Activated naive CD4-positive, alpha-beta T cell treated with anti-CD3 and anti-CD28 coated beads, Interleukin-2, amount 10 ng/mL, durations not matched to agents 7 days and 5 days (primary cell): ENCODE measurements around the gene FLYWCH2.

Experiments used
- CTCF ChIA-PET: fragments of 350-600 bp; sonication (Branson Sonifier 250); formaldehyde crosslinking; loops from one replicate; lab custom pipeline; 2021; ENCODE audit warnings: antibody characterized with exemption; lab: Charles Lee
- DNase-seq: peaks from one replicate; pipeline ENCODE4 v3.0.0-alpha.2; 2020
- H3K27ac Mint-ChIP-seq: one replicate; pipeline ENCODE4 v1.8.0; 2021; ENCODE audit warnings: mild to moderate bottlenecking, moderate library complexity, mixed read lengths
- H3K27me3 Mint-ChIP-seq: one replicate; pipeline ENCODE4 v1.8.0; 2021; ENCODE audit warnings: mild to moderate bottlenecking, mixed read lengths
- H3K36me3 Mint-ChIP-seq: one replicate; pipeline ENCODE4 v1.8.0; 2021; ENCODE audit warnings: mixed read lengths
- H3K4me1 Mint-ChIP-seq: one replicate; pipeline ENCODE4 v1.8.0; 2021; ENCODE audit warnings: mixed read lengths
- H3K4me3 Mint-ChIP-seq: one replicate; pipeline ENCODE4 v1.8.0; 2021; ENCODE audit warnings: mild to moderate bottlenecking, moderate library complexity, mixed read lengths
- H3K9me3 Mint-ChIP-seq: one replicate; pipeline ENCODE4 v1.8.0; 2021; ENCODE audit warnings: mixed read lengths

Gene FLYWCH2

GRCh38 chr16:2881783-2882649, 999 bp upstream of the FLYWCH2 start:
- peaks cover 7% of the 10 kb centered on the region for H3K9me3 Mint-ChIP-seq
- peaks cover 20% of the 10 kb centered on the region for H3K4me1 Mint-ChIP-seq
- CTCF ChIA-PET: interaction anchor here (1.0 to 2.1 kb wide), 8 partner anchors 8 to 45 kb away, joined by 3 to 12 read pairs (median 4); no protein-coding TSS in a partner anchor
- peak overlapping the region; percentile 84 for H3K4me3 Mint-ChIP-seq
- peak overlapping the region; percentile 94 for H3K27ac Mint-ChIP-seq
- no peaks in the 10 kb centered on the region for H3K36me3 Mint-ChIP-seq
- peak; percentile 67 for DNase-seq
- H3K27me3 Mint-ChIP-seq: peaks cover 5% of the 10 kb centered on the region

- Mint-ChIP-seq H3K27me3 (peaks cover 5% of the 10 kb centered on the region), H3K4me1 (peaks cover 20% of the 10 kb centered on the region), H3K36me3 (no peaks in the 10 kb centered on the region), H3K27ac (peak overlapping the region; percentile 85), H3K9me3 (peaks cover 7% of the 10 kb centered on the region), H3K4me3 (peak overlapping the region; percentile 84)
- CTCF ChIA-PET: interaction anchor here (1.3 to 2.1 kb wide), 5 partner anchors 10 to 87 kb away, joined by 3 to 12 read pairs (median 6); partner anchors contain the start of gene FLYWCH1
- peak; percentile 41 for DNase-seq
These were observed 468 bp downstream of the FLYWCH2 start for GRCh38 chr16:2883458-2883908.

GRCh38 chr16:2884041-2884451, 1.0 kb downstream of the FLYWCH2 start:
- DNase-seq: no peak
- H3K4me1 Mint-ChIP-seq: peaks cover 20% of the 10 kb centered on the region
- no peaks in the 10 kb centered on the region for H3K36me3 Mint-ChIP-seq
- H3K4me3 Mint-ChIP-seq: peak overlapping the region; percentile 84
- peaks cover 7% of the 10 kb centered on the region for H3K9me3 Mint-ChIP-seq
- H3K27me3 Mint-ChIP-seq: peaks cover 5% of the 10 kb centered on the region
- CTCF ChIA-PET: interaction anchor here (1.8 to 2.1 kb wide), 3 partner anchors 11 to 86 kb away, joined by 4 to 12 read pairs (median 6); no protein-coding TSS in a partner anchor
- peak overlapping the region; percentile 85 for H3K27ac Mint-ChIP-seq

GRCh38 chr16:2894231-2894630, 11.2 kb downstream of the FLYWCH2 start:
- no peak overlapping the region for H3K27ac Mint-ChIP-seq
- DNase-seq: no peak
- CTCF ChIA-PET: no interaction called here
- H3K9me3 Mint-ChIP-seq: no peaks in the 10 kb centered on the region
- H3K27me3 Mint-ChIP-seq: no peaks in the 10 kb centered on the region
- no peaks in the 10 kb centered on the region for H3K4me1 Mint-ChIP-seq
- no peaks in the 10 kb centered on the region for H3K36me3 Mint-ChIP-seq
- no peak overlapping the region for H3K4me3 Mint-ChIP-seq

- DNase-seq: no peak
- Mint-ChIP-seq H3K4me1 (no peaks in the 10 kb centered on the region), H3K36me3 (no peaks in the 10 kb centered on the region), H3K27me3 (no peaks in the 10 kb centered on the region), H3K27ac (no peak overlapping the region), H3K4me3 (no peak overlapping the region), H3K9me3 (no peaks in the 10 kb centered on the region)
- CTCF ChIA-PET: no interaction called here
These were observed 12.8 kb downstream of the FLYWCH2 start for GRCh38 chr16:2895813-2896212.

GRCh38 chr16:2896480-2897010, 13.5 kb downstream of the FLYWCH2 start:
- no peaks in the 10 kb centered on the region for H3K36me3 Mint-ChIP-seq
- no peak overlapping the region for H3K27ac Mint-ChIP-seq
- H3K9me3 Mint-ChIP-seq: no peaks in the 10 kb centered on the region
- CTCF ChIA-PET: interaction anchor here (0.7 kb wide), 1 partner anchor 59 kb away, joined by 3 read pairs; no protein-coding TSS in a partner anchor
- H3K27me3 Mint-ChIP-seq: no peaks in the 10 kb centered on the region
- no peaks in the 10 kb centered on the region for H3K4me1 Mint-ChIP-seq
- H3K4me3 Mint-ChIP-seq: no peak overlapping the region
- no peak for DNase-seq

- H3K4me1 Mint-ChIP-seq: no peaks in the 10 kb centered on the region
- no peaks in the 10 kb centered on the region for H3K9me3 Mint-ChIP-seq
- H3K36me3 Mint-ChIP-seq: no peaks in the 10 kb centered on the region
- no peak overlapping the region for H3K4me3 Mint-ChIP-seq
- CTCF ChIA-PET: interaction anchor here (0.6 to 0.7 kb wide), 2 partner anchors 22 to 59 kb away, joined by 3 read pairs; no protein-coding TSS in a partner anchor
- no peaks in the 10 kb centered on the region for H3K27me3 Mint-ChIP-seq
- H3K27ac Mint-ChIP-seq: no peak overlapping the region
- no peak for DNase-seq
These were observed 14.1 kb downstream of the FLYWCH2 start for GRCh38 chr16:2897110-2897509.

GRCh38 chr16:2898831-2899563, 16.0 kb downstream of the FLYWCH2 start:
- peaks cover 4% of the 10 kb centered on the region for H3K4me1 Mint-ChIP-seq
- H3K36me3 Mint-ChIP-seq: no peaks in the 10 kb centered on the region
- H3K4me3 Mint-ChIP-seq: no peak overlapping the region
- DNase-seq: no peak
- no peak overlapping the region for H3K27ac Mint-ChIP-seq
- CTCF ChIA-PET: interaction anchor here (0.6 kb wide), 1 partner anchor 12 kb away, joined by 3 read pairs; no protein-coding TSS in a partner anchor
- H3K9me3 Mint-ChIP-seq: no peaks in the 10 kb centered on the region
- H3K27me3 Mint-ChIP-seq: no peaks in the 10 kb centered on the region

- Mint-ChIP-seq H3K27me3 (no peaks in the 10 kb centered on the region), H3K4me3 (no peak overlapping the region), H3K4me1 (peaks cover 7% of the 10 kb centered on the region), H3K36me3 (no peaks in the 10 kb centered on the region), H3K27ac (no peak overlapping the region), H3K9me3 (no peaks in the 10 kb centered on the region)
- no peak for DNase-seq
- CTCF ChIA-PET: no interaction called here
These were observed 16.6 kb downstream of the FLYWCH2 start for GRCh38 chr16:2899564-2900072.

GRCh38 chr16:2900526-2901075, 17.6 kb downstream of the FLYWCH2 start:
- CTCF ChIA-PET: no interaction called here
- Mint-ChIP-seq H3K27me3 (no peaks in the 10 kb centered on the region), H3K9me3 (no peaks in the 10 kb centered on the region), H3K36me3 (no peaks in the 10 kb centered on the region), H3K4me3 (no peak overlapping the region), H3K27ac (no peak overlapping the region), H3K4me1 (peaks cover 9% of the 10 kb centered on the region)
- no peak for DNase-seq

GRCh38 chr16:2902337-2903130, 19.5 kb downstream of the FLYWCH2 start:
- H3K36me3 Mint-ChIP-seq: no peaks in the 10 kb centered on the region
- H3K4me3 Mint-ChIP-seq: no peak overlapping the region
- H3K27me3 Mint-ChIP-seq: no peaks in the 10 kb centered on the region
- DNase-seq: no peak
- CTCF ChIA-PET: interaction anchor here (0.7 to 1.3 kb wide), 4 partner anchors 16 to 25 kb away, joined by 3 to 4 read pairs (median 4); no protein-coding TSS in a partner anchor
- no peaks in the 10 kb centered on the region for H3K9me3 Mint-ChIP-seq
- peaks cover 28% of the 10 kb centered on the region for H3K4me1 Mint-ChIP-seq
- no peak overlapping the region for H3K27ac Mint-ChIP-seq

GRCh38 chr16:2904100-2904921, 21.3 kb downstream of the FLYWCH2 start:
- Mint-ChIP-seq H3K4me1 (peaks cover 30% of the 10 kb centered on the region), H3K36me3 (no peaks in the 10 kb centered on the region), H3K9me3 (no peaks in the 10 kb centered on the region), H3K27ac (peak overlapping the region; percentile 92), H3K27me3 (peaks cover 4% of the 10 kb centered on the region), H3K4me3 (peak overlapping the region; percentile 96)
- DNase-seq: peak; percentile 87
- CTCF ChIA-PET: interaction anchor here (1.0 kb wide), 1 partner anchor 8 kb away, joined by 6 read pairs; no protein-coding TSS in a partner anchor
